GM12864 (cell line): ENCODE results near the gene LIMCH1.

Experiments used
- DNase-seq: peaks from one replicate; pipeline ENCODE4 v3.0.0-alpha.2; 2011; ENCODE audit warnings: low read depth
- H3K4me3 ChIP-seq: 2 replicates; pipeline ENCODE4 v1.5.1; 2011; ENCODE audit warnings: mild to moderate bottlenecking, low read depth, low read length, control low read depth
- TF ChIP-seq, protein P1 (sequence below): IDR thresholded peaks from 2 replicates; pipeline ENCODE4 v1.5.1; 2011; ENCODE audit warnings: low read depth, mild to moderate bottlenecking, moderate library complexity, low read length, control low read depth, inconsistent platforms; ENCODE audit errors: missing control alignments

LIMCH1 gene

DNA sequence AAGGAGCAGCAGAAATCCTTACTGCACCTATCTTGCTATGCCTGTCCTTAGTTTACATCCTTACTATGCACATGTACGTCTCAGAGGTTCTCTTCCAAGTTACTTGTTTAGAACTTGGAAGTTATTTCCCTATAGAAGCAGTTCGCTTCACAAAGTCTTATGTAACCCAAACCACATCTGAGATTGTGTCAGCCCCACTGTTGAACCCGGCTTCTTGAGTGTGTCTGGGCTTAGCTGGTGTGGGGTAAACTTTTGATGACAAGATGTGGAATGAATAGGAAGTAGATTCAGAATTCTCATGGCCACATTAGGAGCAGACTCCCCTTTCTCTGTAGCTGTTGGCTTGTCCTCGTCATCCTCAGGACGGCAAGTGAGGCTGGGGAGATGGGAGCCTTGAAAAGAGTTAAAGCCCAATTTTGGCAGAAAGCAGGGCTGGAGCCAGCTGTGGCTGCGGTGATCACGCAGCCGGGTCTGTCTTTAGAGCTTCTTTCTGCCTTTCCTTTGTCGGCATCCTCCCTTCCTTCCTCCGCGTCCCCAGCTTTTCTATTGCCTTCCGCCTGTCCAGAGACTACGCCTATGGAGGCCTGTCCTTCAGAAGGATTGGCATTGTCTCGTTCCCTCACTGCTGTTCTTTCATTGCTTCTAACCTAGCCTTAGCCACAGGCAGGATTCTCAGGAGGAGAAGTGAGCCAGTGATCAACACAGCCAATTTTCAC, 23.0 kb upstream of the LIMCH1 start:
- no peak for DNase-seq
- no peak overlapping the region for H3K4me3 ChIP-seq
- TF ChIP-seq, protein P1, sequence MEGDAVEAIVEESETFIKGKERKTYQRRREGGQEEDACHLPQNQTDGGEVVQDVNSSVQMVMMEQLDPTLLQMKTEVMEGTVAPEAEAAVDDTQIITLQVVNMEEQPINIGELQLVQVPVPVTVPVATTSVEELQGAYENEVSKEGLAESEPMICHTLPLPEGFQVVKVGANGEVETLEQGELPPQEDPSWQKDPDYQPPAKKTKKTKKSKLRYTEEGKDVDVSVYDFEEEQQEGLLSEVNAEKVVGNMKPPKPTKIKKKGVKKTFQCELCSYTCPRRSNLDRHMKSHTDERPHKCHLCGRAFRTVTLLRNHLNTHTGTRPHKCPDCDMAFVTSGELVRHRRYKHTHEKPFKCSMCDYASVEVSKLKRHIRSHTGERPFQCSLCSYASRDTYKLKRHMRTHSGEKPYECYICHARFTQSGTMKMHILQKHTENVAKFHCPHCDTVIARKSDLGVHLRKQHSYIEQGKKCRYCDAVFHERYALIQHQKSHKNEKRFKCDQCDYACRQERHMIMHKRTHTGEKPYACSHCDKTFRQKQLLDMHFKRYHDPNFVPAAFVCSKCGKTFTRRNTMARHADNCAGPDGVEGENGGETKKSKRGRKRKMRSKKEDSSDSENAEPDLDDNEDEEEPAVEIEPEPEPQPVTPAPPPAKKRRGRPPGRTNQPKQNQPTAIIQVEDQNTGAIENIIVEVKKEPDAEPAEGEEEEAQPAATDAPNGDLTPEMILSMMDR: no peak

DNA sequence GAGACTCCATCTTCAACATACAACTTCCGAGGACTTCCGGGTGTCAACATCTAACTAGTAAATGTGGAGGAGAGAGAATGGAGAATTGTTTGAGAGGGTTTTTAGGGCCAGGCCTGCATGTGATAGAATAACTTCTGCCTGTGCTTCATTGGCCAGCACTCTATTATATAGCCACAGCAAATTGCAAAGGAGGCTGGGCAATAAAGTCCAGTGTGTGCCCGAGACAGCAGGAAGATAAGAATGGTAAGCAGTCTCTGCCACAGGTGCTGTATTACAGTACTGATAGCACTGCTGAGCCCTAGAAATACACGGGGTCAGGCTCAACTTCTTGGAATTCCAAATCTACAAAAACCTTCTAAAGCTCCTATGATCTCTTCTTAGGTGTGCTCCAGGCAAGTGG, 20.8 kb upstream of the LIMCH1 start:
- DNase-seq: no peak
- no peak overlapping the region for H3K4me3 ChIP-seq
- TF ChIP-seq, protein P1: no peak

DNA sequence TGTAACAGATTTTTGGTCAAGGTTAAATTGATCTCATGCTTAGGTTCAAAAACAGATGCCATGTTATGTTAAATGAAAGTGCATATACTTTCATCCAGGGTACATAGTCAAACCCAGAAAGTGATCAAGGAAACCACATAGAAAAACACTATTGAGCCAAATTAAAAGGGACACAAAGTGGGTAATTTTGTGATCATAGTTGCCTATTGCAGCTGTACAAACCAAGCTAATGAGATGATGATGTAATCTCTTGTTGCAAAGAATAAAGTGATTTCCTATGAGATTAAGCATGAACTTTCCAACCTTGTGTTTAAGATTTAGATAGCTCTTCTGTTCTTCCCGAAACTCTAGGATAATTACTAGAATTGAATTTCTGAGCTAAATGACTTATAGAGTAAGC, 20.2 kb upstream of the LIMCH1 start:
- H3K4me3 ChIP-seq: no peak overlapping the region
- DNase-seq: no peak
- TF ChIP-seq, protein P1: no peak

- no peak overlapping the region for H3K4me3 ChIP-seq
- no peak for DNase-seq
- TF ChIP-seq, protein P1: no peak
Measured at GRCh38 chr4:41524425-41524824, 13.5 kb upstream of the LIMCH1 start.

GRCh38 chr4:41525129-41525528, 12.8 kb upstream of the LIMCH1 start:
- H3K4me3 ChIP-seq: no peak overlapping the region
- TF ChIP-seq, protein P1: no peak
- DNase-seq: no peak

GRCh38 chr4:41526628-41527027, 11.3 kb upstream of the LIMCH1 start:
- H3K4me3 ChIP-seq: no peak overlapping the region
- TF ChIP-seq, protein P1: no peak
- DNase-seq: no peak
